B cell (primary cell): Measurements from ENCODE around the gene SDK1. TPM values are rescaled to one million over a fixed set of nuclear protein-coding genes. Genes with fewer than 3 reads are reported as not detected.
"Not testable (repeated sequence)": the region's sequence is repeated elsewhere in the genome, so short reads cannot be mapped to it uniquely, and the experiment has no call there.

Experiments used
- ATAC-seq: fragments of 200-7000 bp; cut with Tn5 transposase; one replicate; pipeline ENCODE4 v1.10.0; 2021; ENCODE audit warnings: low read depth, mild to moderate bottlenecking, moderate number of reproducible peaks, moderate library complexity
- CTCF ChIA-PET: fragments of 350-600 bp; sonication (Branson Sonifier 250); formaldehyde crosslinking; loops from one replicate; lab custom pipeline; 2021; ENCODE audit warnings: antibody characterized with exemption, inconsistent platforms; lab: Charles Lee
- POLR2A ChIA-PET: fragments of 350-600 bp; sonication (Branson Sonifier 250); formaldehyde crosslinking; loops from one replicate; lab custom pipeline; 2021; ENCODE audit warnings: antibody characterized with exemption; lab: Charles Lee
- DNase-seq: peaks from one replicate; pipeline ENCODE4 v3.0.0; 2013
- H2AFZ ChIP-seq: 2 replicates; pipeline ENCODE4 v1.6.1; 2012; ENCODE audit warnings: mild to moderate bottlenecking, low read depth, low read length; ENCODE audit not compliant: insufficient read depth, poor library complexity, severe bottlenecking
- H3K27ac ChIP-seq, 2 donors: 1 replicate in 1 of 2; 2 replicates in 1 of 2; pipeline ENCODE4 v1.5.1; 2012 to 2013; ENCODE audit warnings: low read length in 2 of 2, mild to moderate bottlenecking in 2 of 2, moderate library complexity in 1 of 2
- H3K27me3 ChIP-seq, 4 experiments: fragments of 200-600 bp in 1 of 4; sonication (generic) in 1 of 4; replicated peaks in 1 of 4; 1 replicate in 2 of 4; 2 replicates in 2 of 4; pipeline versions ENCODE4 v1.6.1 to v1.7.0; 2013 to 2016; ENCODE audit warnings: low read length in 3 of 4, mild to moderate bottlenecking in 2 of 4, mixed read lengths in 1 of 4, moderate library complexity in 1 of 4; ENCODE audit not compliant: insufficient read depth in 4 of 4, control insufficient read depth in 3 of 4; ENCODE audit errors: control extremely low read depth in 1 of 4
- H3K36me3 ChIP-seq, 2 experiments: replicated peaks in 1 of 2; 1 replicate in 1 of 2; 2 replicates in 1 of 2; pipeline versions ENCODE4 v1.6.1 to v1.7.1; 2013; ENCODE audit warnings: low read length in 1 of 2; ENCODE audit not compliant: insufficient read depth in 2 of 2, control insufficient read depth in 1 of 2; ENCODE audit errors: control extremely low read depth in 1 of 2, extremely low read depth in 1 of 2
- H3K4me1 ChIP-seq, 2 donors: fragments of 200-600 bp in 1 of 2; sonication (generic) in 1 of 2; 1 replicate in 1 of 2; 2 replicates in 1 of 2; pipeline versions ENCODE4 v1.5.1 to v1.6.1; 2013 to 2017; ENCODE audit warnings: low read length in 2 of 2; ENCODE audit not compliant: control insufficient read depth in 2 of 2, insufficient read depth in 2 of 2
- H3K4me2 ChIP-seq: replicated peaks from 2 replicates; pipeline ENCODE3; 2012; ENCODE audit warnings: mild to moderate bottlenecking, low read depth, low read length; ENCODE audit not compliant: poor library complexity, severe bottlenecking
- H3K4me3 ChIP-seq, 5 experiments: fragments of 200-600 bp in 1 of 5; sonication (generic) in 1 of 5; 1 replicate in 3 of 5; 2 replicates in 2 of 5; pipeline versions ENCODE4 v1.5.1 to v1.7.0; 2011 to 2016; ENCODE audit warnings: low read length in 4 of 5, mild to moderate bottlenecking in 4 of 5, low read depth in 2 of 5, control low read depth in 1 of 5, moderate library complexity in 1 of 5; ENCODE audit not compliant: insufficient read depth in 1 of 5; ENCODE audit errors: control extremely low read depth in 1 of 5, extremely low read depth in 1 of 5
- H3K79me2 ChIP-seq: fragments of 200-600 bp; sonication (generic); one replicate; pipeline ENCODE4 v1.6.0; 2016; ENCODE audit warnings: low read length; ENCODE audit not compliant: control insufficient read depth, insufficient read depth
- H3K9ac ChIP-seq: fragments of 200-600 bp; sonication (generic); 2 replicates; pipeline ENCODE4 v1.6.1; 2017; ENCODE audit warnings: mild to moderate bottlenecking, low read length, moderate library complexity
- H3K9me3 ChIP-seq, 3 donors: one replicate each; pipeline versions ENCODE4 v1.6.1 to v1.7.1; 2013; ENCODE audit warnings: low read length in 2 of 3; ENCODE audit not compliant: control insufficient read depth in 2 of 3, insufficient read depth in 1 of 3; ENCODE audit errors: control extremely low read depth in 1 of 3
- H4K20me1 ChIP-seq: 2 replicates; pipeline ENCODE4 v1.6.0; 2012; ENCODE audit warnings: mild to moderate bottlenecking, low read length; ENCODE audit not compliant: insufficient read depth, control insufficient read depth, poor library complexity, severe bottlenecking
- H3K27ac Mint-ChIP-seq: one replicate; pipeline ENCODE4 v1.8.0; 2021; ENCODE audit warnings: mixed read lengths
- H3K27me3 Mint-ChIP-seq: one replicate; pipeline ENCODE4 v1.8.0; 2021; ENCODE audit warnings: mixed read lengths
- H3K4me1 Mint-ChIP-seq: one replicate; pipeline ENCODE4 v1.8.0; 2021; ENCODE audit warnings: mixed read lengths
- H3K4me3 Mint-ChIP-seq: one replicate; pipeline ENCODE4 v1.8.0; 2021; ENCODE audit warnings: mixed read lengths
- H3K9me3 Mint-ChIP-seq: one replicate; pipeline ENCODE4 v1.8.0; 2022; ENCODE audit warnings: mixed read lengths; ENCODE audit not compliant: insufficient read depth
- CTCF ChIP-seq: fragments of 200-600 bp; IDR thresholded peaks from one replicate; pipeline ENCODE4 v1.8.0; 2022; ENCODE audit warnings: antibody characterized with exemption, mild to moderate bottlenecking
- EZH2 ChIP-seq: IDR thresholded peaks from 2 replicates; pipeline ENCODE4 v1.6.1; 2012; ENCODE audit warnings: borderline replicate concordance, low read depth, mild to moderate bottlenecking, moderate library complexity, low read length; ENCODE audit not compliant: insufficient read depth, poor library complexity, severe bottlenecking
- WGBS: methylation state at CpG from one replicate; pipeline ENCODE4 v1.1.5; 2013; ENCODE audit warnings: missing lambda C conversion rate; ENCODE audit not compliant: insufficient coverage; 5-methylcytosine and 5-hydroxymethylcytosine counted together
- intact Hi-C: fragments of 100-400 bp; cut with micrococcal nuclease; formaldehyde crosslinking; loops from one replicate; pipeline ENCODE4 v1.10.0; 2022
- polyA plus RNA-seq: library from polyadenylated mRNA; depleted of rRNA; stranded (reverse); fragments of >200 nt; gene quantifications from 2 replicates; pipeline ENCODE4 v1.2.3, GENCODE V29; 2012
- total RNA-seq, 2 donors: library from RNA; stranded (reverse); fragments of 120-200 nt in 1 of 2; gene quantifications; 1 replicate in 1 of 2; 2 replicates in 1 of 2; pipeline versions ENCODE4 v1.2.3 to v1.2.4, GENCODE V29; 2013 to 2022

The SDK1 gene
- total and polyA plus RNA-seq, 2 donors (not counting 1 experiment from before 2014, with no cell fraction given), result 0.73 to 2.0 TPM

GRCh38 chr7:4260867-4261600, 960.0 kb downstream of the SDK1 start:
- TF ChIP-seq CTCF (no peak), EZH2 (no peak)

GRCh38 chr7:4261601-4261960, 960.5 kb downstream of the SDK1 start:
- Histone ChIP-seq H2AFZ (no peak overlapping the region), H4K20me1 (no peaks in the 10 kb centered on the region), H3K9ac (no peak overlapping the region), H3K9me3 (peaks cover 0 to 27% (median 0%) of the 10 kb centered on the region in 3 donors), H3K79me2 (no peaks in the 10 kb centered on the region), H3K27ac (no peak overlapping the region), H3K4me3 (no peak overlapping the region), H3K36me3 (no peaks in the 10 kb centered on the region), H3K4me2 (no peak overlapping the region), H3K27me3 (no peaks in the 10 kb centered on the region), H3K4me1 (no peaks in the 10 kb centered on the region)
- Mint-ChIP-seq H3K9me3 (no peaks in the 10 kb centered on the region), H3K27me3 (no peaks in the 10 kb centered on the region), H3K4me1 (no peaks in the 10 kb centered on the region), H3K4me3 (no peak overlapping the region), H3K27ac (no peak overlapping the region)
- DNase-seq, result no peak
- TF ChIP-seq EZH2 (no peak), CTCF (no peak)
- intact Hi-C loops, result no loop called here
- ATAC-seq, result no peak
- POLR2A ChIA-PET, result no interaction called here
- CTCF ChIA-PET, result no interaction called here
- 94% methylated on average over 8 of the region's 11 CpGs for WGBS

More at GRCh38 chr7:4260867-4261600, 960.0 kb downstream of the SDK1 start:
- Histone ChIP-seq H3K27me3 (no peaks in the 10 kb centered on the region), H3K27ac (no peak overlapping the region), H2AFZ (no peak overlapping the region), H3K36me3 (no peaks in the 10 kb centered on the region), H3K79me2 (no peaks in the 10 kb centered on the region), H3K4me3 (no peak overlapping the region), H3K4me1 (no peaks in the 10 kb centered on the region), H3K9ac (no peak overlapping the region), H3K9me3 (peaks cover 0 to 28% (median 0%) of the 10 kb centered on the region in 3 donors), H3K4me2 (no peak overlapping the region), H4K20me1 (no peaks in the 10 kb centered on the region)
- ATAC-seq, result no peak
- H3K27ac Mint-ChIP-seq, result no peak overlapping the region
- H3K4me1 Mint-ChIP-seq, result no peaks in the 10 kb centered on the region
- no peak overlapping the region for H3K4me3 Mint-ChIP-seq
- H3K27me3 Mint-ChIP-seq, result no peaks in the 10 kb centered on the region
- DNase-seq, result no peak
- H3K9me3 Mint-ChIP-seq, result no peaks in the 10 kb centered on the region
- intact Hi-C loops, result no loop called here
- ChIA-PET POLR2A (no interaction called here), CTCF (no interaction called here)
- 78% methylated on average over 18 of the region's 19 CpGs for WGBS

GRCh38 chr7:4264206-4264605, 963.2 kb downstream of the SDK1 start:
- H3K9me3 ChIP-seq, result peaks cover 0 to 30% (median 0%) of the 10 kb centered on the region in 3 donors
- CTCF ChIA-PET, result not testable (repeated sequence)

More at GRCh38 chr7:4264206-4264605, 963.2 kb downstream of the SDK1 start:
- H3K27me3 ChIP-seq, H2AFZ ChIP-seq, H3K27ac Mint-ChIP-seq, H3K9ac ChIP-seq, DNase-seq, H3K27ac ChIP-seq, H4K20me1 ChIP-seq, H3K4me3 ChIP-seq, H3K4me1 ChIP-seq, H3K9me3 Mint-ChIP-seq, POLR2A ChIA-PET, H3K27me3 Mint-ChIP-seq, ATAC-seq, H3K4me1 Mint-ChIP-seq, intact Hi-C loops, H3K36me3 ChIP-seq, H3K4me2 ChIP-seq, H3K4me3 Mint-ChIP-seq, H3K79me2 ChIP-seq: not testable (repeated sequence)
- WGBS, result 97% methylated on average over 23 of the region's 25 CpGs
